H1 (cell line): Measurements from ENCODE around the gene AMN. TPM values are rescaled to one million over a fixed set of nuclear protein-coding genes. Genes with fewer than 3 reads are reported as not detected.

Experiments used
- CTCF ChIA-PET: fragments of 300-600 bp; sonication (Branson Sonifier 250); formaldehyde crosslinking; loops from one replicate; lab custom pipeline; 2021; ENCODE audit not compliant: partially characterized antibody; lab: Charles Lee
- POLR2A ChIA-PET: fragments of 300-600 bp; sonication (Branson Sonifier 250); formaldehyde crosslinking; loops from one replicate; lab custom pipeline; 2021; ENCODE audit warnings: inconsistent platforms; ENCODE audit not compliant: partially characterized antibody; lab: Charles Lee
- DNase-seq, 2 experiments: peaks; one replicate each; pipeline versions ENCODE4 v3.0.0 to v3.0.0-alpha.2; 2010 to 2022; ENCODE audit warnings: low spot score in 2 of 2, low read depth in 1 of 2, mixed read lengths in 1 of 2
- FAIRE-seq: peaks from 2 replicates; lab custom pipeline; 2011; peaks lifted over from hg19 to GRCh38; lab: Jason Lieb, UNC
- H2AFZ ChIP-seq: 2 replicates; pipeline ENCODE4 v1.8.1; 2012; ENCODE audit warnings: low read length, inconsistent platforms
- H2AK5ac ChIP-seq: 2 replicates; pipeline ENCODE4 v1.6.1; 2013; ENCODE audit warnings: low read depth, low read length
- H2BK120ac ChIP-seq: replicated peaks from 2 replicates; pipeline ENCODE3; 2013; ENCODE audit warnings: low read depth, low read length, inconsistent platforms
- H2BK12ac ChIP-seq: 2 replicates; pipeline ENCODE4 v1.6.1; 2013; ENCODE audit warnings: low read depth, low read length
- H2BK15ac ChIP-seq: 2 replicates; pipeline ENCODE4 v1.6.1; 2013; ENCODE audit warnings: low read length
- H2BK20ac ChIP-seq: 2 replicates; pipeline ENCODE4 v1.6.1; 2013; ENCODE audit warnings: low read length
- H2BK5ac ChIP-seq: 2 replicates; pipeline ENCODE4 v1.6.1; 2013; ENCODE audit warnings: low read depth, low read length
- H3K14ac ChIP-seq: 2 replicates; pipeline ENCODE4 v1.6.1; 2013; ENCODE audit warnings: inconsistent platforms; ENCODE audit not compliant: insufficient read length
- H3K18ac ChIP-seq: 2 replicates; pipeline ENCODE4 v1.6.1; 2013; ENCODE audit warnings: low read length; ENCODE audit errors: extremely low read depth
- H3K23ac ChIP-seq: 2 replicates; pipeline ENCODE4 v1.6.1; 2013; ENCODE audit warnings: inconsistent platforms; ENCODE audit not compliant: insufficient read length
- H3K23me2 ChIP-seq: 2 replicates; pipeline ENCODE4 v1.6.1; 2013; ENCODE audit warnings: low read depth, low read length
- H3K27ac ChIP-seq: 2 replicates; pipeline ENCODE4 v1.6.1; 2011; ENCODE audit warnings: low read depth, low read length, inconsistent platforms
- H3K27me3 ChIP-seq, 4 experiments: replicated peaks in 1 of 4; 1 replicate in 1 of 4; 2 replicates in 3 of 4; pipeline versions ENCODE4 v1.6.1 to v1.8.1; 2011 to 2013; ENCODE audit warnings: low read length in 3 of 4, mild to moderate bottlenecking in 3 of 4, inconsistent platforms in 2 of 4, mixed read lengths in 2 of 4, moderate library complexity in 1 of 4; ENCODE audit not compliant: control insufficient read depth in 3 of 4, insufficient read depth in 3 of 4; ENCODE audit errors: extremely low read depth in 1 of 4
- H3K36me3 ChIP-seq, 4 experiments: 2 replicates each; pipeline versions ENCODE4 v1.6.1 to v1.8.1; 2011 to 2013; ENCODE audit warnings: mild to moderate bottlenecking in 4 of 4, low read length in 3 of 4, moderate library complexity in 2 of 4, control low read depth in 1 of 4, inconsistent platforms in 1 of 4; ENCODE audit not compliant: insufficient read depth in 4 of 4, control insufficient read depth in 2 of 4
- H3K4ac ChIP-seq: replicated peaks from 2 replicates; pipeline ENCODE3; 2013; ENCODE audit warnings: low read length, low read depth, mixed read lengths, inconsistent platforms; ENCODE audit not compliant: insufficient read length
- H3K4me1 ChIP-seq, 4 experiments: replicated peaks in 1 of 4; 1 replicate in 1 of 4; 2 replicates in 3 of 4; pipeline versions ENCODE4 v1.6.1 to v1.8.1; 2011 to 2013; ENCODE audit warnings: low read length in 3 of 4, inconsistent platforms in 2 of 4, mixed read lengths in 1 of 4; ENCODE audit not compliant: insufficient read depth in 4 of 4, control insufficient read depth in 3 of 4
- H3K4me2 ChIP-seq, 2 experiments: 2 replicates each; pipeline versions ENCODE4 v1.6.1 to v1.8.1; 2011 to 2013; ENCODE audit warnings: low read depth in 2 of 2, low read length in 2 of 2, control low read depth in 1 of 2, inconsistent platforms in 1 of 2, mild to moderate bottlenecking in 1 of 2; ENCODE audit not compliant: insufficient read depth in 1 of 2
- H3K4me3 ChIP-seq, 4 experiments: fragments of 200-600, 300-600 bp in 1 of 4; sonication (generic), shearing (Covaris generic), sonication (Bioruptor Twin) in 1 of 4; 2 replicates each; pipeline versions ENCODE4 v1.5.1 to v1.8.1; 2011 to 2016; ENCODE audit warnings: low read length in 4 of 4, low read depth in 3 of 4, control low read depth in 2 of 4, inconsistent platforms in 2 of 4, mild to moderate bottlenecking in 2 of 4, mixed read lengths in 1 of 4, moderate library complexity in 1 of 4; ENCODE audit not compliant: insufficient read depth in 2 of 4; ENCODE audit errors: extremely low read depth in 1 of 4
- H3K56ac ChIP-seq: replicated peaks from 2 replicates; pipeline ENCODE3; 2013; ENCODE audit warnings: low read depth, mild to moderate bottlenecking, mixed read lengths, low read length, inconsistent platforms; ENCODE audit not compliant: insufficient read length
- H3K79me1 ChIP-seq: 2 replicates; pipeline ENCODE4 v1.6.1; 2013; ENCODE audit warnings: low read depth, low read length, control low read depth
- H3K79me2 ChIP-seq, 2 experiments: 2 replicates each; pipeline versions ENCODE4 v1.6.1 to v1.8.1; 2012 to 2013; ENCODE audit warnings: low read length in 2 of 2, mild to moderate bottlenecking in 2 of 2, inconsistent platforms in 1 of 2; ENCODE audit not compliant: insufficient read depth in 2 of 2, control insufficient read depth in 1 of 2
- H3K9ac ChIP-seq, 4 experiments: replicated peaks in 1 of 4; 1 replicate in 1 of 4; 2 replicates in 3 of 4; pipeline versions ENCODE4 v1.6.1 to v1.8.1; 2011 to 2013; ENCODE audit warnings: low read depth in 3 of 4, low read length in 3 of 4, control low read depth in 2 of 4, mild to moderate bottlenecking in 2 of 4, moderate library complexity in 2 of 4, inconsistent platforms in 1 of 4; ENCODE audit errors: extremely low read depth in 1 of 4
- H3K9me3 ChIP-seq, 2 experiments: 2 replicates each; pipeline versions ENCODE4 v1.6.1 to v1.8.1; 2012 to 2013; ENCODE audit warnings: mild to moderate bottlenecking in 2 of 2, moderate library complexity in 2 of 2, control low read depth in 1 of 2, inconsistent platforms in 1 of 2, low read depth in 1 of 2, low read length in 1 of 2, mixed read lengths in 1 of 2; ENCODE audit not compliant: insufficient read depth in 2 of 2
- H4K20me1 ChIP-seq, 2 experiments: replicated peaks in 1 of 2; 2 replicates each; pipeline versions ENCODE3 to v1.8.1; 2011 to 2013; ENCODE audit warnings: inconsistent platforms in 2 of 2, low read length in 2 of 2, mild to moderate bottlenecking in 1 of 2; ENCODE audit not compliant: insufficient read depth in 2 of 2, control insufficient read depth in 1 of 2
- H4K5ac ChIP-seq: 2 replicates; pipeline ENCODE4 v1.6.1; 2013; ENCODE audit warnings: low read length, low read depth, mixed read lengths, inconsistent platforms; ENCODE audit not compliant: insufficient read length
- H4K8ac ChIP-seq: 2 replicates; pipeline ENCODE4 v1.8.0; 2013; ENCODE audit warnings: mild to moderate bottlenecking, moderate library complexity, low read length, inconsistent platforms; ENCODE audit not compliant: insufficient read depth; ENCODE audit errors: extremely low read depth
- H4K91ac ChIP-seq: replicated peaks from 2 replicates; pipeline ENCODE3; 2013; ENCODE audit warnings: low read length, mixed read lengths, inconsistent platforms; ENCODE audit not compliant: insufficient read length
- ATF3 ChIP-seq: IDR thresholded peaks from 2 replicates; pipeline ENCODE4 v1.6.1; 2011; ENCODE audit warnings: low read depth, mild to moderate bottlenecking, low read length; ENCODE audit not compliant: insufficient read depth
- SIX5 ChIP-seq: IDR thresholded peaks from 2 replicates; pipeline ENCODE4 v1.6.1; 2011; ENCODE audit warnings: mild to moderate bottlenecking, low read depth, low read length
- WGBS, 2 experiments: shearing (Covaris generic) in 1 of 2; methylation state at CpG; one replicate each; pipeline versions ENCODE4 v1.1.6 to v1.1.7; 2013 to 2015; ENCODE audit warnings: low lambda C conversion rate in 2 of 2, mixed read lengths in 2 of 2, inconsistent platforms in 1 of 2, low coverage in 1 of 2, missing lambda C conversion rate in 1 of 2; ENCODE audit not compliant: insufficient replicate concordance in 2 of 2, insufficient coverage in 1 of 2, insufficient read length in 1 of 2; ENCODE audit errors: extremely low coverage in 1 of 2, missing lambda C conversion rate in 1 of 2; 5-methylcytosine and 5-hydroxymethylcytosine counted together
- polyA plus RNA-seq, 7 experiments: library from polyadenylated mRNA; depleted of rRNA in 3 of 7; stranded (reverse) in 5 of 7; unstranded in 2 of 7; fragments of >200 nt in 5 of 7; fragments of 200-250 nt in 2 of 7; gene quantifications; 1 replicate in 5 of 7; 2 replicates in 1 of 7; 4 replicates in 1 of 7; pipeline versions ENCODE4 v1.2.1 to v1.2.3, GENCODE V29; 2011 to 2013; ENCODE audit warnings: missing spikeins in 2 of 7, mixed read lengths in 2 of 7
- total RNA-seq: library from RNA; stranded (reverse); fragmentation: NEBNext Ultra II Directional; extraction: Animal tissue kit (Norgen Biotek cat#: 25700); gene quantifications from 2 replicates; pipeline ENCODE4 v1.2.1, GENCODE V29; 2021

AMN gene
- total and polyA plus RNA-seq, 2 of the 8 experiments (the other 6 are each of a cell fraction or from before 2014, with no cell fraction given), result 0.77 to 1.5 TPM

- DNase-seq, result no peak
- Histone ChIP-seq H4K8ac (no peak overlapping the region), H3K23me2 (no peaks in the 10 kb centered on the region)
Observed at GRCh38 chr14:102941419-102942011, 19.1 kb downstream of the AMN start.

More at GRCh38 chr14:102941419-102942011, 19.1 kb downstream of the AMN start:
- Histone ChIP-seq H2AFZ (no peak overlapping the region), H3K79me2 (no peaks in the 10 kb centered on the region), H2BK20ac (no peak overlapping the region), H4K5ac (no peak overlapping the region), H4K91ac (no peak overlapping the region), H2AK5ac (no peak overlapping the region), H4K20me1 (peaks cover 0 to 6% of the 10 kb centered on the region in 2 experiments), H3K36me3 (peaks cover 5 to 52% (median 30%) of the 10 kb centered on the region in 4 experiments), H3K27ac (no peak overlapping the region), H3K4ac (no peak overlapping the region), H2BK12ac (no peak overlapping the region), H3K4me1 (no peaks in the 10 kb centered on the region), H3K18ac (no peak overlapping the region), H3K56ac (no peak overlapping the region), H3K27me3 (no peaks in the 10 kb centered on the region), H3K9me3 (no peaks in the 10 kb centered on the region), H3K9ac (no peak overlapping the region), H3K23ac (no peak overlapping the region), H3K14ac (no peak overlapping the region), H2BK5ac (no peak overlapping the region), H2BK120ac (no peak overlapping the region), H2BK15ac (no peak overlapping the region), H3K4me3 (no peak overlapping the region), H3K79me1 (no peaks in the 10 kb centered on the region), H3K4me2 (no peak overlapping the region)
- CTCF ChIA-PET, result interaction anchor here (0.6 to 1.4 kb wide), 3 partner anchors 31 to 354 kb away, joined by 3 to 5 read pairs (median 3); no protein-coding TSS in a partner anchor
- no peak for TF ChIP-seq ATF3
- no peak for TF ChIP-seq SIX5
- POLR2A ChIA-PET, result interaction anchor here (1.1 kb wide), 1 partner anchor 10 kb away, joined by 3 read pairs; no protein-coding TSS in a partner anchor
- WGBS, 2 experiments, result 91% methylated on average over 10 of the region's 10 CpGs; no CpG with 5 or more reads in 1 of the 2 experiments
- FAIRE-seq, result no peak
